SK-N-SH (cell line): ENCODE results near the gene XRCC5. TPM values are rescaled to one million over a fixed set of nuclear protein-coding genes. Genes with fewer than 3 reads are reported as not detected.

Experiments used
- CTCF ChIA-PET: fragments of 300-600, 350-600 bp; formaldehyde crosslinking; extraction: SDS; loops from one replicate; lab custom pipeline; 2021; lab: Yijun Ruan, JAX
- POLR2A ChIA-PET: fragments of 350-600 bp; sonication (Branson Sonifier 250); formaldehyde crosslinking; extraction: SDS; loops from one replicate; lab custom pipeline; 2020; ENCODE audit warnings: antibody characterized with exemption, inconsistent platforms; lab: Yijun Ruan, JAX
- DNase-seq: peaks from one replicate; pipeline ENCODE4 v3.0.0; 2012
- H2AFZ ChIP-seq: fragments of 200-600 bp; sonication (generic); 2 replicates; pipeline ENCODE4 v1.8.1; 2016; ENCODE audit warnings: antibody characterized with exemption, mild to moderate bottlenecking, low read depth
- H3F3A ChIP-seq: fragments of 200-600 bp; sonication (generic); replicated peaks from 2 replicates; pipeline ENCODE3; 2016; ENCODE audit warnings: antibody characterized with exemption, mild to moderate bottlenecking; ENCODE audit not compliant: insufficient read depth
- H3K27ac ChIP-seq, 2 experiments: fragments of 200-500 bp in 1 of 2; fragments of 200-600 bp in 1 of 2; sonication (Bioruptor generic) in 1 of 2; sonication (generic), shearing (Covaris generic) in 1 of 2; 2 replicates each; pipeline versions ENCODE4 v1.5.1 to v1.6.1; 2014 to 2016; ENCODE audit warnings: low read depth in 2 of 2, inconsistent platforms in 1 of 2, low read length in 1 of 2, mild to moderate bottlenecking in 1 of 2, mixed read lengths in 1 of 2
- H3K27me3 ChIP-seq: fragments of 200-600 bp; sonication (generic), shearing (Covaris generic); 2 replicates; pipeline ENCODE4 v1.6.1; 2016; ENCODE audit warnings: mixed run types; ENCODE audit not compliant: insufficient read depth
- H3K36me3 ChIP-seq, 2 experiments: fragments of 200-500 bp in 1 of 2; fragments of 200-600 bp in 1 of 2; sonication (Bioruptor generic) in 1 of 2; sonication (generic) in 1 of 2; replicated peaks in 1 of 2; 2 replicates each; pipeline versions ENCODE3 to v1.5.1; 2014 to 2016; ENCODE audit warnings: low read length in 1 of 2, mild to moderate bottlenecking in 1 of 2; ENCODE audit not compliant: insufficient read depth in 2 of 2, control insufficient read depth in 1 of 2
- H3K4me1 ChIP-seq, 2 experiments: fragments of 200-500 bp in 1 of 2; fragments of 200-600 bp in 1 of 2; sonication (Bioruptor generic) in 1 of 2; sonication (generic), shearing (Covaris generic) in 1 of 2; 2 replicates each; pipeline versions ENCODE4 v1.5.1 to v1.6.1; 2014 to 2016; ENCODE audit warnings: low read depth in 1 of 2, low read length in 1 of 2, mixed run types in 1 of 2; ENCODE audit not compliant: insufficient read depth in 2 of 2, control insufficient read depth in 1 of 2
- H3K4me2 ChIP-seq: fragments of 200-600 bp; sonication (generic), shearing (Covaris generic); 2 replicates; pipeline ENCODE4 v1.6.1; 2017; ENCODE audit warnings: mixed run types
- H3K4me3 ChIP-seq, 2 experiments: fragments of 200-500 bp in 1 of 2; fragments of 200-600 bp in 1 of 2; sonication (Bioruptor generic) in 1 of 2; sonication (generic), shearing (Covaris generic) in 1 of 2; 2 replicates each; pipeline versions ENCODE4 v1.5.1 to v1.8.1; 2014 to 2016; ENCODE audit warnings: low read depth in 2 of 2, inconsistent platforms in 1 of 2, low read length in 1 of 2, mild to moderate bottlenecking in 1 of 2, mixed read lengths in 1 of 2, moderate library complexity in 1 of 2
- H3K79me2 ChIP-seq: fragments of 200-600 bp; sonication (generic); 2 replicates; pipeline ENCODE4 v1.8.1; 2017; ENCODE audit warnings: mild to moderate bottlenecking; ENCODE audit not compliant: insufficient read depth
- H3K9ac ChIP-seq: fragments of 200-600 bp; sonication (generic); 2 replicates; pipeline ENCODE4 v1.6.1; 2017; ENCODE audit warnings: mixed run types
- H3K9me2 ChIP-seq: fragments of 200-600 bp; sonication (generic); 2 replicates; pipeline ENCODE4 v1.6.1; 2017; ENCODE audit warnings: mixed run types
- H3K9me3 ChIP-seq: fragments of 200-600 bp; sonication (generic); 2 replicates; pipeline ENCODE4 v1.6.1; 2017; ENCODE audit warnings: mixed run types, mild to moderate bottlenecking, moderate library complexity
- H4K20me1 ChIP-seq: fragments of 200-600 bp; sonication (generic); 2 replicates; pipeline ENCODE4 v1.6.1; 2017; ENCODE audit warnings: mild to moderate bottlenecking, mixed run types; ENCODE audit not compliant: insufficient read depth
- CHD2 ChIP-seq: fragments of 150-350 bp; IDR thresholded peaks from 2 replicates; pipeline ENCODE4 v1.6.1; 2018; ENCODE audit warnings: low read length; ENCODE audit not compliant: partially characterized antibody
- ELF1 ChIP-seq: IDR thresholded peaks from 2 replicates; pipeline ENCODE4 v1.4.0; 2012
- EP300 ChIP-seq, 2 experiments: IDR thresholded peaks; 2 replicates each; pipeline versions ENCODE4 v1.4.0 to v1.6.1; 2012; ENCODE audit warnings: borderline replicate concordance in 1 of 2, low read depth in 1 of 2, low read length in 1 of 2
- EZH2phosphoT487 ChIP-seq: fragments of 200-600 bp; sonication (generic); IDR thresholded peaks from 2 replicates; pipeline ENCODE4 v1.6.1; 2017; ENCODE audit warnings: low read depth, mixed run types, mild to moderate bottlenecking, antibody characterized with exemption, moderate library complexity, borderline replicate concordance
- GATA2 ChIP-seq: sonication (generic); formaldehyde crosslinking; IDR thresholded peaks from 2 replicates; pipeline ENCODE4 v1.5.0; 2020; ENCODE audit warnings: mild to moderate bottlenecking, missing genetic modification reagents
- IRF3 ChIP-seq: fragments of 150-350 bp; IDR thresholded peaks from 2 replicates; pipeline ENCODE4 v1.6.1; 2016; ENCODE audit warnings: mild to moderate bottlenecking, low read depth, low read length
- JUND ChIP-seq: IDR thresholded peaks from 2 replicates; pipeline ENCODE4 v1.4.0; 2012
- NFIC ChIP-seq: IDR thresholded peaks from 2 replicates; pipeline ENCODE4 v1.4.0; 2012; ENCODE audit warnings: borderline replicate concordance
- NRF1 ChIP-seq: IDR thresholded peaks from 2 replicates; pipeline ENCODE4 v1.6.1; 2012; ENCODE audit warnings: low read depth, mild to moderate bottlenecking, low read length
- PBX3 ChIP-seq: IDR thresholded peaks from 2 replicates; pipeline ENCODE4; 2012
- POLR2AphosphoS5 ChIP-seq: IDR thresholded peaks from 2 replicates; pipeline ENCODE4 v1.6.1; 2012; ENCODE audit warnings: low read depth, low read length
- RFX5 ChIP-seq: IDR thresholded peaks from 2 replicates; pipeline ENCODE4 v1.6.1; 2012; ENCODE audit warnings: mild to moderate bottlenecking, improper control_type of control experiment, low read length
- SMC3 ChIP-seq: IDR thresholded peaks from 2 replicates; pipeline ENCODE4 v1.6.1; 2012; ENCODE audit warnings: low read depth, low read length, improper control_type of control experiment
- TEAD4 ChIP-seq: IDR thresholded peaks from 2 replicates; pipeline ENCODE4 v1.4.0; 2012; ENCODE audit warnings: mild to moderate bottlenecking, borderline replicate concordance; ENCODE audit not compliant: insufficient read depth
- USF2 ChIP-seq: fragments of 150-350 bp; IDR thresholded peaks from 2 replicates; pipeline ENCODE4 v1.6.1; 2017; ENCODE audit warnings: antibody characterized with exemption, low read length, low read depth, borderline replicate concordance
- YY1 ChIP-seq: IDR thresholded peaks from 2 replicates; pipeline ENCODE4 v1.4.0; 2012; ENCODE audit warnings: low read depth, mild to moderate bottlenecking
- ZBTB33 ChIP-seq: IDR thresholded peaks from 2 replicates; pipeline ENCODE4 v1.4.0; 2012; ENCODE audit warnings: low read depth, borderline replicate concordance
- WGBS: methylation state at CpG from one replicate; pipeline ENCODE4 v1.1.6; 2017; ENCODE audit warnings: low lambda C conversion rate; 5-methylcytosine and 5-hydroxymethylcytosine counted together
- polyA plus RNA-seq, 3 experiments: library from polyadenylated mRNA; depleted of rRNA; stranded (reverse); fragments of >200 nt; gene quantifications; 2 replicates each; pipeline ENCODE4 v1.2.3, GENCODE V29; 2012

The XRCC5 gene
- polyA plus RNA-seq, 1 of the 3 experiments (the other 2 are of a cell fraction): 125 TPM

GRCh38 chr2:216075510-216076485, 33.4 kb upstream of the XRCC5 start:
- Histone ChIP-seq H3F3A (peaks cover 15% of the 10 kb centered on the region), H3K4me1 (peaks cover 0 to 4% of the 10 kb centered on the region in 2 experiments; a peak in 2 of 4 replicates), H3K9me3 (no peaks in the 10 kb centered on the region), H3K9me2 (no peaks in the 10 kb centered on the region), H3K4me3 (no peak overlapping the region), H3K27me3 (no peaks in the 10 kb centered on the region), H3K4me2 (no peak overlapping the region), H3K27ac (no peak overlapping the region), H2AFZ (no peak overlapping the region), H3K79me2 (peaks cover 5% of the 10 kb centered on the region), H3K36me3 (peaks cover 0 to 6% of the 10 kb centered on the region in 2 experiments), H4K20me1 (no peaks in the 10 kb centered on the region), H3K9ac (no peak overlapping the region)
- WGBS: 76% methylated on average over 6 of the region's 6 CpGs
- ChIA-PET CTCF (interaction anchor here (1.3 to 1.5 kb wide), 4 partner anchors 12 to 42 kb away, joined by 3 to 6 read pairs (median 5); no protein-coding TSS in a partner anchor), POLR2A (interaction anchor here (1.2 kb wide), 1 partner anchor 39 kb away, joined by 4 read pairs; no protein-coding TSS in a partner anchor)
- no peak for TF ChIP-seq GATA2 (CRISPR knock-in tag)
- no peak for TF ChIP-seq IRF3
- TF ChIP-seq NFIC: no peak
- TF ChIP-seq TEAD4: no peak
- no peak for TF ChIP-seq POLR2AphosphoS5
- TF ChIP-seq USF2: no peak
- DNase-seq: no peak

GRCh38 chr2:216078776-216079175, 30.4 kb upstream of the XRCC5 start:
- Histone ChIP-seq H3K4me1 (peaks cover 0 to 13% of the 10 kb centered on the region in 2 experiments; a peak in 3 of 4 replicates), H2AFZ (no peak overlapping the region), H3K9me3 (no peaks in the 10 kb centered on the region), H3K36me3 (no peaks in the 10 kb centered on the region), H3K4me3 (no peak overlapping the region), H3F3A (peaks cover 9% of the 10 kb centered on the region), H3K4me2 (no peak overlapping the region), H3K27me3 (no peaks in the 10 kb centered on the region), H3K27ac (no peak overlapping the region), H3K9me2 (no peaks in the 10 kb centered on the region), H4K20me1 (no peaks in the 10 kb centered on the region), H3K79me2 (peaks cover 12% of the 10 kb centered on the region), H3K9ac (no peak overlapping the region)
- DNase-seq: no peak
- ChIA-PET POLR2A (no interaction called here), CTCF (no interaction called here)
- WGBS: 82% methylated on average over 1 of the region's 1 CpG
- TF ChIP-seq RFX5 (no peak), PBX3 (no peak), EZH2phosphoT487 (no peak), USF2 (no peak), SMC3 (no peak), NRF1 (no peak), POLR2AphosphoS5 (no peak), CHD2 (no peak), YY1 (no peak), JUND (no peak), ELF1 (no peak), EP300 (IDR thresholded peaks at IDR 0.05; ENCODE audit: borderline replicate concordance in 1 of 2, low read depth in 1 of 2, low read length in 1 of 2) (no peak), ZBTB33 (no peak)
